Thyroid gland (tissue), 4 donors: ENCODE data around the gene KLC3.

Source experiments
- POLR2A ChIP-seq, 2 donors: fragments of 450-650 bp; IDR thresholded peaks; one replicate each; pipeline ENCODE4 v1.6.1; 2017; ENCODE audit warnings: antibody characterized with exemption in 2 of 2, mild to moderate bottlenecking in 2 of 2, moderate library complexity in 1 of 2
- TF ChIP-seq, protein P1 (sequence below), 6 experiments: fragments of 200-600 bp in 3 of 6; fragments of 450-650 bp in 3 of 6; sonication (generic) in 3 of 6; IDR thresholded peaks; one replicate each; pipeline ENCODE4 v1.5.1; 2016 to 2019; ENCODE audit warnings: antibody characterized with exemption in 6 of 6, mild to moderate bottlenecking in 2 of 6, inconsistent platforms in 1 of 6, moderate library complexity in 1 of 6

- no peak for TF ChIP-seq POLR2A (IDR thresholded peaks at IDR 0.05)
- TF ChIP-seq, protein P1, sequence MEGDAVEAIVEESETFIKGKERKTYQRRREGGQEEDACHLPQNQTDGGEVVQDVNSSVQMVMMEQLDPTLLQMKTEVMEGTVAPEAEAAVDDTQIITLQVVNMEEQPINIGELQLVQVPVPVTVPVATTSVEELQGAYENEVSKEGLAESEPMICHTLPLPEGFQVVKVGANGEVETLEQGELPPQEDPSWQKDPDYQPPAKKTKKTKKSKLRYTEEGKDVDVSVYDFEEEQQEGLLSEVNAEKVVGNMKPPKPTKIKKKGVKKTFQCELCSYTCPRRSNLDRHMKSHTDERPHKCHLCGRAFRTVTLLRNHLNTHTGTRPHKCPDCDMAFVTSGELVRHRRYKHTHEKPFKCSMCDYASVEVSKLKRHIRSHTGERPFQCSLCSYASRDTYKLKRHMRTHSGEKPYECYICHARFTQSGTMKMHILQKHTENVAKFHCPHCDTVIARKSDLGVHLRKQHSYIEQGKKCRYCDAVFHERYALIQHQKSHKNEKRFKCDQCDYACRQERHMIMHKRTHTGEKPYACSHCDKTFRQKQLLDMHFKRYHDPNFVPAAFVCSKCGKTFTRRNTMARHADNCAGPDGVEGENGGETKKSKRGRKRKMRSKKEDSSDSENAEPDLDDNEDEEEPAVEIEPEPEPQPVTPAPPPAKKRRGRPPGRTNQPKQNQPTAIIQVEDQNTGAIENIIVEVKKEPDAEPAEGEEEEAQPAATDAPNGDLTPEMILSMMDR (IDR thresholded peaks at IDR 0.05): no peak
These were observed 59.6 kb downstream of the KLC3 start for GRCh38 chr19:45400192-45400591.
